ENCODE results near the gene TESPA1. TPM values are rescaled to one million over a fixed set of nuclear protein-coding genes. Genes with fewer than 3 reads are reported as not detected.

TESPA1 gene
- total and polyA plus RNA-seq, 2 of the 8 experiments (the other 6 are each of a cell fraction or from before 2014, with no cell fraction given), result not detected

GRCh38 chr12:54954801-54955200, 29.8 kb downstream of the TESPA1 start:
- Histone ChIP-seq H4K91ac (replicated peaks; ENCODE audit: insufficient read length, low read length) (no peak overlapping the region), H2BK120ac (replicated peaks; ENCODE audit: low read depth, low read length) (no peak overlapping the region), H2BK12ac (ENCODE audit: low read depth, low read length) (no peak overlapping the region), H2BK5ac (ENCODE audit: low read depth, low read length) (no peak overlapping the region), H3K36me3 (ENCODE audit: control insufficient read depth in 2 of 4, insufficient read depth in 4 of 4, low read length in 3 of 4) (no peaks in the 10 kb centered on the region), H3K4me1 (replicated peaks in 1 of 4; ENCODE audit: control insufficient read depth in 3 of 4, insufficient read depth in 4 of 4, low read length in 3 of 4) (no peaks in the 10 kb centered on the region), H2BK15ac (ENCODE audit: low read length) (no peak overlapping the region), H3K79me2 (ENCODE audit: control insufficient read depth in 1 of 2, insufficient read depth in 2 of 2, low read length in 2 of 2) (no peaks in the 10 kb centered on the region), H3K9me3 (ENCODE audit: insufficient read depth in 2 of 2, low read depth in 1 of 2, low read length in 1 of 2) (no peaks in the 10 kb centered on the region), H4K5ac (ENCODE audit: insufficient read length, low read depth, low read length) (no peak overlapping the region), H4K8ac (ENCODE audit: extremely low read depth, insufficient read depth, low read length) (no peak overlapping the region), H3K9ac (replicated peaks in 1 of 4; ENCODE audit: extremely low read depth in 1 of 4, low read depth in 3 of 4, low read length in 3 of 4) (no peak overlapping the region), H2AK5ac (ENCODE audit: low read depth, low read length) (no peak overlapping the region), H3K18ac (ENCODE audit: extremely low read depth, low read length) (no peak overlapping the region), H3K4ac (replicated peaks; ENCODE audit: insufficient read length, low read depth, low read length) (no peak overlapping the region), H3K56ac (replicated peaks; ENCODE audit: insufficient read length, low read depth, low read length) (no peak overlapping the region), H3K4me2 (ENCODE audit: insufficient read depth in 1 of 2, low read depth in 2 of 2, low read length in 2 of 2) (no peak overlapping the region), H4K20me1 (replicated peaks in 1 of 2; ENCODE audit: control insufficient read depth in 1 of 2, insufficient read depth in 2 of 2, low read length in 2 of 2) (no peaks in the 10 kb centered on the region), H3K23me2 (ENCODE audit: low read depth, low read length) (no peaks in the 10 kb centered on the region), H2AFZ (ENCODE audit: low read length) (no peak overlapping the region), H3K4me3 (ENCODE audit: extremely low read depth in 1 of 4, insufficient read depth in 2 of 4, low read depth in 3 of 4, low read length in 4 of 4) (no peak overlapping the region), H3K79me1 (ENCODE audit: low read depth, low read length) (no peaks in the 10 kb centered on the region), H3K23ac (ENCODE audit: insufficient read length) (no peak overlapping the region), H3K27ac (ENCODE audit: low read depth, low read length) (no peak overlapping the region), H3K27me3 (replicated peaks in 1 of 4; ENCODE audit: control insufficient read depth in 3 of 4, extremely low read depth in 1 of 4, insufficient read depth in 3 of 4, low read length in 3 of 4) (no peaks in the 10 kb centered on the region), H2BK20ac (ENCODE audit: low read length) (no peak overlapping the region), H3K14ac (ENCODE audit: insufficient read length) (no peak overlapping the region)
- TF ChIP-seq JUND (IDR thresholded peaks at IDR 0.05; ENCODE audit: low read length), result no peak
- TF ChIP-seq PHF8 (conservative IDR thresholded peaks at IDR 0.05; ENCODE audit: low read depth, low read length), result no peak
- no peak for TF ChIP-seq SIN3A (conservative IDR thresholded peaks at IDR 0.05 in 1 of 2, IDR thresholded peaks at IDR 0.05 in 1 of 2; ENCODE audit: low read depth in 1 of 2, low read length in 2 of 2)
- no peak for TF ChIP-seq BCL11A (IDR thresholded peaks at IDR 0.05; ENCODE audit: low read depth in 2 of 2, low read length in 2 of 2)
- no peak for TF ChIP-seq TEAD4 (IDR thresholded peaks at IDR 0.05; ENCODE audit: low read depth, low read length)
- no peak for TF ChIP-seq CHD2 (IDR thresholded peaks at IDR 0.05; ENCODE audit: low read length)
- TF ChIP-seq NRF1 (IDR thresholded peaks at IDR 0.05; ENCODE audit: low read depth, low read length), result no peak
- TF ChIP-seq ZNF274 (IDR thresholded peaks at IDR 0.05; ENCODE audit: borderline replicate concordance, extremely low read depth, low read length), result no peak
- TF ChIP-seq BACH1 (IDR thresholded peaks at IDR 0.05; ENCODE audit: low read length), result no peak
- TF ChIP-seq KDM5A (IDR thresholded peaks at IDR 0.05; ENCODE audit: low read length), result no peak
- no peak for TF ChIP-seq SIX5 (IDR thresholded peaks at IDR 0.05; ENCODE audit: low read depth, low read length)
- TF ChIP-seq TCF12 (IDR thresholded peaks at IDR 0.05; ENCODE audit: low read depth, low read length), result no peak
- TF ChIP-seq GABPA (IDR thresholded peaks at IDR 0.05; ENCODE audit: borderline replicate concordance, insufficient read depth, low read length), result no peak
- TF ChIP-seq GTF2F1 (IDR thresholded peaks at IDR 0.05; ENCODE audit: borderline replicate concordance, low read depth, low read length), result no peak
- no peak for TF ChIP-seq ASH2L (IDR thresholded peaks at IDR 0.05; ENCODE audit: low read length)
- TF ChIP-seq POLR2A (IDR thresholded peaks at IDR 0.05; ENCODE audit: control extremely low read depth in 1 of 2, low read depth in 2 of 2, low read length in 2 of 2), result no peak
- 98% methylated on average over 3 of the region's 3 CpGs; no CpG with 5 or more reads in 1 of the 2 experiments for WGBS, 2 experiments (ENCODE audit: extremely low coverage in 1 of 2, insufficient coverage in 1 of 2, insufficient read length in 1 of 2, insufficient replicate concordance in 2 of 2, low coverage in 1 of 2, low lambda C conversion rate in 2 of 2, missing lambda C conversion rate in 1 of 2)
- no peak for DNase-seq (ENCODE audit: low read depth in 1 of 2, low spot score in 2 of 2)
- no peak for FAIRE-seq
- POLR2A ChIA-PET (ENCODE audit: partially characterized antibody), result no interaction called here
- CTCF ChIA-PET (ENCODE audit: partially characterized antibody), result no interaction called here
